Islet precursor cell (in vitro differentiated cells): Measurements from ENCODE around the gene MACROD1.

Experiments used
- DNase-seq: peaks from one replicate; pipeline ENCODE4 v3.0.0-alpha.2; 2018

Gene MACROD1

GRCh38 chr11:64090806-64091516, 75.0 kb downstream of the MACROD1 start:
- no peak for DNase-seq

GRCh38 chr11:64089915-64090805, 75.8 kb downstream of the MACROD1 start:
- no peak for DNase-seq

- DNase-seq, result no peak
These were observed 76.4 kb downstream of the MACROD1 start for GRCh38 chr11:64089493-64089892.

GRCh38 chr11:64089027-64089360, 76.9 kb downstream of the MACROD1 start:
- DNase-seq, result no peak

- peak; percentile 78 for DNase-seq
These were observed 77.5 kb downstream of the MACROD1 start for GRCh38 chr11:64088162-64089026.

GRCh38 chr11:64086258-64087123, 79.4 kb downstream of the MACROD1 start:
- DNase-seq, result peak; percentile 62

GRCh38 chr11:64085906-64086257, 80.0 kb downstream of the MACROD1 start:
- no peak for DNase-seq

- DNase-seq, result no peak
These were observed 80.8 kb downstream of the MACROD1 start for GRCh38 chr11:64084951-64085710.

- DNase-seq, result no peak
These were observed 81.6 kb downstream of the MACROD1 start for GRCh38 chr11:64084146-64084950.

GRCh38 chr11:64083398-64084080, 82.4 kb downstream of the MACROD1 start:
- no peak for DNase-seq

GRCh38 chr11:64081745-64082442, 84.0 kb downstream of the MACROD1 start:
- DNase-seq, result no peak

- DNase-seq, result no peak
These were observed 85.5 kb downstream of the MACROD1 start for GRCh38 chr11:64080390-64080789.

- no peak for DNase-seq
These were observed 87.0 kb downstream of the MACROD1 start for GRCh38 chr11:64078905-64079304.

- no peak for DNase-seq
These were observed 87.6 kb downstream of the MACROD1 start for GRCh38 chr11:64078284-64078683.

- no peak for DNase-seq
These were observed 88.3 kb downstream of the MACROD1 start for GRCh38 chr11:64077607-64078006.

GRCh38 chr11:64076758-64077157, 89.2 kb downstream of the MACROD1 start:
- no peak for DNase-seq

- no peak for DNase-seq
These were observed 91.7 kb downstream of the MACROD1 start for GRCh38 chr11:64074239-64074638.

- no peak for DNase-seq
These were observed 92.4 kb downstream of the MACROD1 start for GRCh38 chr11:64073542-64073941.

GRCh38 chr11:64072871-64073270, 93.0 kb downstream of the MACROD1 start:
- DNase-seq, result no peak
